HG03196 (cell line): Measurements from ENCODE around the gene PARVB.

Experiments
- ATAC-seq: cut with Tn5 transposase; IDR thresholded peaks from one replicate; pipeline ENCODE4 v1.9.1; 2021; ENCODE audit not compliant: unreplicated experiment

The PARVB gene

GRCh38 chr22:44086271-44087088 is 62.4 kb downstream of the PARVB start:
- ATAC-seq, result no peak

DNA sequence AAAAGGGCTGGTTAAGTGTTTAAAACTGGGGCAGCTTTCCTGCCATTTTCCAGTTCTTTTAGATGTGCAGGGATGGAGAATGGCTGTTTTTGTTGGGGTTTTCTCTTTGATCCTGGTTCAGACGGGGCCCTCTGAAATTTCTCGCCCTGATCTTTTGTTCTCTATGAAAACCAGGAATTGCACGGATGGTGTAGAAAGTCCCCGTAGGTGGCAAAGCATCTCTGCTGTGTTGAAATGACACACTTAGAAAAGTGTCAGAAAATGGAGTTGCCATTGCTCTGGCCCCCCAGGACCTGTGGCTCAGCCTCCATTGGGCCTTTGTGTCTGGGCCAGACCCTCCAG is 63.0 kb downstream of the PARVB start:
- ATAC-seq, result no peak

DNA sequence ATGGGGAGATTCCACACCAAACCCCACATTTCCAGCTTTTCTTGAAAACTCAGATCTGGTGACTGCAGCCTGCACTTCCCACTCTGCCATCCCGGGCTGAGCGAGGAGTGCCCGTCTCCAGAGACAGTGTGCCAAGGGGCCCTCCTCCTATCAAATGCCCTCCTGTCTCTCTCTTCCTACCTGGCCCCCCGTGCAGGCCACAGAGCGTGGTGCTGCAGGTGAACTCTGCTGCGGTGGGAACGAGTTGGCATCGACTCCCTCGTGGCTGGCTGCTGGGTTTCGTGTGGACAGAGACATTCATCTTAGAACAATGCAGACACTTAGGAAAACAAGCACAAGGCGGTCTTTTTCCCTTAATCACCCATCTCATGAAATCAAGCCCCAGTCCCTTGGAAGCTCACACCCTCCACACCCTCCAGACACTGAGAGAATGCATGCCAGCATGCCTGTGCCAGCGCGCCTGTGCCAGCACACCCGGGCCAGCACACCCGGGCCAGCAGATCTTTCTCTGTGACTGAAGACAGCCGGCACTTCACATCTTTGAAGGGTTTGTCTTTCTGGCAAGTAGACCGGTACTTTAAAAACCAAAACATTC is 65.0 kb downstream of the PARVB start:
- ATAC-seq, result no peak

DNA sequence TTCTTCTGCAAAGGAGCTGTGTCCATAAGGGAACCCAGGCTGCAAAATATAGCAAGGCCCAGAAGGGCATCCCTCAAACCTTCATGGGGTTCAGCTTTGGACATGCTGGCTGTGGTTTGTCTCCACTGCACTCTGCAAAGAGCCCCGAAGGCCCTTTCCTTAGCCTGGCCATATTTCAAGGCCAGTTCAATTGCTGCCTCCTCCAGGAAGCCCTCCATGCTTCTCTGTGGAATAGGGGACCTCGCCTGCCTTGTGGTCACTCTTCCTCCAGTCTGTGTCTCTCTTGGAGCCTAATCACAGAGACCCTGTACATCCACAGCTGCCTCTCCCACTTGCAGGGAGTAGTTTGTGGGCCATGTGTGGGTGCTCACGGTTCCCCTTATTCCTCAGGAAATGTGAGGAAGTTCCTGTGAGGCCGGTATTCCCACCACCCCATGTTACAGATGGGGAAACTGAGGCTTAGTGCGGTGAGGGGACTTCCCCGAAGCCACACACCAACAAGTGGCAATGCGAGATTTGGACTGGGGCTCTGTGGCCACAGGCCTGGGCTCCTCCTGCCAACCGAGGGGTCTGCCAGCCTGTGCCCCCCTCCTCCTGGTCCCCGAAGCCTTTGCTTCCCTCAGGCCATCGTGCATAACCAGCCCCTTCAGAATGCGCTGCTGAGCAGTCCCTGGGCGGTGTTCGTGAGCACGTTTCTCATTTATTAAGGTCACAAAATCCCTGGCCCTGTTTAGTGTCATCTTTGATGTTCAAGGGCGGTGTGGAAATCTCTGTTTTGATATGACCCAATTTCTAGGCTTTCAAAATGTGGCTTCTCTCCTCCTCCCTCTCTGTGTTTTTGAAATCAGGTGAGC is 65.8 kb downstream of the PARVB start:
- ATAC-seq, result no peak

- no peak for ATAC-seq
Observed at GRCh38 chr22:44090571-44090905, 66.4 kb downstream of the PARVB start.

GRCh38 chr22:44091021-44091721 is 67.1 kb downstream of the PARVB start:
- ATAC-seq, result no peak

DNA sequence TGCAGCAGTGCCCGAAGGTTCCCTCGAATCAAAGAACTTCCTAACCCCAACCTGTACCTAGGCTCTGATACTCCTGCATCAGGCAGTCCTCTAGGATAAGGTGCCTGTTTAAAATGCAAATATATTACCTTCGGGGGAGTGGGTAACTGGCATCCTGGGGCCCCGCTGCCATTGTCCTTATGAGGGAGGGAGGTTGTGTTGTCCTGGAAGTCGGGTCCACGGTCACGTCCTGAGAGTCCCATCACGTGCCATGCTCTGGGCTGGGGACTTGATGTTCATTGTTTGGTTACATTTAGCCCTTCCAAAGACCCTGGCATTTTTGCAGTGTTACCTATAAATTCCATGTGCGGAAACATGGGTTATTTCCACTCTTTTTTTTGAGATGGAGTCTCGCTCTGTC is 67.6 kb downstream of the PARVB start:
- ATAC-seq, result no peak

GRCh38 chr22:44092636-44093220 is 68.6 kb downstream of the PARVB start:
- ATAC-seq, result no peak

- no peak for ATAC-seq
Observed at GRCh38 chr22:44093791-44094190, 69.7 kb downstream of the PARVB start.

DNA sequence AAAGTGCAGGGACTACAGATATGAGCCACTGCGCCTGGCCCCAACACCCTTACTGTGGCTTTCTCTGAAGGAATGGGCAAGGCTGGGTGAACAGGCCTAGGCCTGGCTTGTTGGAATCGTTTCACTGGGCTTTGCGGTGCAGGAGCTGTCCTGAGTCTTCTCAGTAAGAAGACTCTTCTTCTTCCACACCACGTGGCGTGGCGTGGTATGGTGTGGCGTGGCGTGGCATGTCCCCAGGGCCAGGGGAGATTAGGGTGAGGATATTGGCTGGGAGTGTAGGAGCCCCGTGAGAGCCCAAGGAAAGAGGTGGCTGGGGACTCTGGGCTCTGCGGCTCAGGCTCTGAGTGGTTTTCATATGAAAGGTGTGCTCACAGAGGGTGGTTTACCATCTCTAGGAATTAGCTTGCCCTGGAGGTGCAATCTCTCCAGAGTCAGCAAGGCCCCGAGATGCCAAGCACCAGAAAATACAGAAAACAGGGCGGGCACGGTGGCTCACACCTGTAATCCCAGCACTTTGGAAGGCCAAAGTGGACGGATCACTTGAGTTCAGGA is 70.7 kb downstream of the PARVB start:
- ATAC-seq, result no peak

DNA sequence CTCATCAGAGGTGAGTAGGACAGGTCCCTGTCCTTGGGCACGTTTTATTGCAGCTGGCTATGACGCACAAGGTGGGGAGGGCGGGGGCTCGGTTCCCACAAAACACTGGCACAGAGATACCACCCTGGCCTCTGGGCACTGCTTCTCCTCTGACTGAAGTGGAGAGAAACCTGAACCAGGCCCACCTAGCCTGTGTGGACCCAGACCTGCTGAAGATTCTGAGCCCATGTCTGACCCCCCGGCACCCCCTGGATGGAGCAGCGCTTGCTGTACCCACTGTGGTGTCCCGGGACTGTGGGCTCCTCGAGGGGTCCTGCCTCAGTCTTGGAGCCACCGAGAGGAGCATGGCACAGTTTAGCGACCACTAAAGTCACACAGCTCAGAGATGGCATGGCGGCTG is 72.6 kb downstream of the PARVB start:
- ATAC-seq, result no peak

DNA sequence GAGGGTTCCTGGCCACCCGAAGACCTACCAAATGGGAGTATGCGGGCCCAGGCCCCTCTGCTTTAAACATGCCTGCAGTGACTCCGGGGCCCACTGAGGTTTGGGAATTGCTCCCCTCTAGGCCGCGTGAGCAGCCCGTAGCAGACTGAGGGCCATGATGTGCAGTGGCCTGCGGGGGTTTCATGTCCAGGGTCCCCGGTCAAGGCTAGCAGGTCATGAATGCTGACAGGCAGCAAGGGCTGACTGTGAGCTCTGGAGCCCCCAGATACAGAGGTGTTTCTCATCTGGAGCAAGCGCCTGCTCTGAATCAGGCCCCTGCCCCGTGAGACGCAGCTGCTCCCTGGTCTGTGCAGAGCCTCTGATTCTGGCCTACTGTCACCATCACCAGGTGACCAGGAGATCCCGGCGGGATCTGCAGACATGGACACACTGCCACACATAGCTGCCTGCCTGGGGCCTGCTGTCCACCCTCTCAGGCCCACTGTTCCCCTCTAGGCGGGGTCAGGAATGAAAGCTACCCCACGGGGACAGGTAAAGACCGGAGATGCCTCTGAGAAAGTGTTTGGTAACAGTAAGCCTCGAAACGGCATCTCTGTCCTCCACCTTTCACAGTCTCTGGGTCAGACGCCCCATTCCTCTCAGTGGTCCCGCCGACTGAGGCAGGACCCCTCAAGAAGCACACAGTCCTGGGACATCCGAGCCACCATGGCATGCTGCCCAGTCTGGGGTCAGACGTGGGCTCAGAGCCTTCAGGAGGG is 73.3 kb downstream of the PARVB start:
- no peak for ATAC-seq

DNA sequence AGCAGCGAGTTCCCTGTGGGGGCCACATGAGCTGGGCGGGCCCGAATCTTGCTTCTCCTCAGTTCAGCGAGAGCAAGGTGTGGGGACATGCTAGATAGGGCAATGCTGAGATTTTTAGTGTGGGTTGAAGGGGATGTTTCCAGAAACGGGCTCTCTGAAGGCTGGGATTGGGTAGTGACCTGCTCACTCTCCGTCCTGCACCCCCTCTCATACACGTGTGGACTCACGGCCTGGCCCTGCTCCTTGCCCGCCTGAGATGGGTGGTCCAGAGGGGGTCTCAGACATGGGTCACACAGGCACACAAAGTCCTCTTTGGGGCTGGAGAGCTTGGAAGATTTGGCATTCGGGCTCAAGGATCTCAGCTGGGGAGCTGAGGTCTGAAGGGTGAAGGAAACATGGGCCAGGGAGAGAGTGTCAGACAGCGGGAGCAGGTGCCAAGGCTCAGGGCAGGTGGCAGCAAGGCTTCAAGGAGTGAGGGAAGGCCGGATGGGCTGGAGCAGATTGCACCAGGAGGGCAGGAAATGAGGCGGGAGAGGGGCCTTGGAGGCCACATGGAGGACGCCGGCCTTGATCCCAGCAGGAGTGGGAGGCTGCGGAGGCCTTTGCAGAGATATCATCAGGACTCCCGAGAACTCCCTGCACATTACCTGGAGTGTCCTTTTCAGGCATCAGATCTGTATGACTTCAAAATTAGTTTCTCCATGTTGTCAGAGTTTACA is 74.1 kb downstream of the PARVB start:
- ATAC-seq, result no peak

GRCh38 chr22:44098966-44099530 is 74.9 kb downstream of the PARVB start:
- ATAC-seq, result no peak

DNA sequence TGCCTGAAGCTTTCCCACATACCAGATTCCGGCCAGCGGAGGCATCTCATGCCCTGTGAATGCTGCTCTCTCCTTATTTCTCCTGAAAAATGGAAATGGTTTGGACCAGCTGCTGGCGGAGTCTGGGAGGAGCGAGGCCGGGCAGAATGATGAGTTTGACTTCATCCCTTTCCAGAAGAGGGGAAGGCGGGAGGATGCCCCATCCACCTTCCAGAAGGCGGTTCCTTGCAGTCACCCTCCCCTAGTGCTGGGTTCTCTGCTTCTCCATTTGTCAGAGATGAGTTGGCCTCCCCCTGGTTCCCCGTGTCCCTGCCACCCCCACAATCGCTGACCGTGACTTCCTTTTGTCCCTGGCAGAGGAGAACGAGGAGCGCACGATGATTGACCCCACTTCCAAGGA is 75.6 kb downstream of the PARVB start:
- ATAC-seq, result no peak

- no peak for ATAC-seq
Observed at GRCh38 chr22:44100411-44100810, 76.3 kb downstream of the PARVB start.

- no peak for ATAC-seq
Observed at GRCh38 chr22:44102121-44102520, 78.0 kb downstream of the PARVB start.

DNA sequence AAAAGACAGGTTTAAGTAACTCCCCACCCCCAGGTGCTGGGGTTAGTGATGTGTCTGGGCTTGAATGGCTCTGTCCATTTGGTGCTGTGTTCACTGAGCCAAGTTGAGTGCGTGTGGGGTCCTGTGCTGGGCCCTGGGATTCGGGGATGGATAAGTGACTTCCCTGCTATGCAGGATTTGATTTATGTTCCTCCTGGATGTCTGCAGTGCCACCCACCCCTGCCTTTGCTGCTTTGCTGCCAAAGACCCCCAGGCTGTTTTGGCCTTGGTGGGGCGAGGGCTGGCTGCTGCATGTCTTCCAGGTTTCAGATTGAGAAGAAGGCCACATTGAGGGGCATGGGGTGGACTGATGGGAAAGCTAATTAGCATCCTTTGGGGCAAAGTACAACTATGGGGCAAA is 78.8 kb downstream of the PARVB start:
- ATAC-seq, result no peak
